Measurements from ENCODE around the gene SYNPO2. TPM values are rescaled to one million over a fixed set of nuclear protein-coding genes. Genes with fewer than 3 reads are reported as not detected.

The SYNPO2 gene
- total RNA-seq, 1 donor = 34.0 TPM

DNA sequence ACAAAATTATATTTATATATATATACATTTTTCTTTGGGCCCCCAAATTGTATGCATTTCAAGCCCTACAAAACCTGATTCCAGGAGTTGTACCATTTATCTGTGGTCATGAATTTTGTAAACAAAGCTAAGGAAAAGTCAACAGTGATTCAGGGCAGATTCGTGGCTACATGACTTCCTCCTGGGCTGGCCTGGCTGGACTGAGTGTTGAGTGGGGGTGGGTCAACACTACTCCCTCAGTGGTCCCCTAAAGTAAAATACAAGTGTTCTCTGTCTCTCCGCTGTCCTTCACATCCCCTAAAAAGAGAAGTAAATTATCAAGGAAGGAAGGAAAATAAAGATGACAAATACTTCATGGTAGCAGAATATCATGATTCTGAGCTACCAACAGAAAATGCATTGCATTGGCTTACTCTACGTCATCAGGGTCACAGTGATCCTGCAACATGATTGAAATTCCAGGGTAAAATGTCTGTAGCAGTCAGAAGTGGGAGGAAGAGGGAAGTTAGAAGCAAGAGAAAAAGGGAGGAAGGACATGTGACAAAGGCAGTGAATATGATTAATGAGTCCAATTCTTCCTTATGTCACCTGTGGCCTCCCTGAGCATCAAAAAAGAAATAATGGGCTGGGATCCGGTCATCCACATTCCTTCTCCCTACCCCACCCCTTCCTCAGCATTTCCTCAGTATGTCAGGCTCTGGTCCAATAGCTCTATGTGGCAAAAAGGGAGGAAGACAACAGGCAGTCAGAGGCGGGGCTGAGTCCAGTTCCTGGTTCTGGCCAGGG lies 204.6 kb downstream of the SYNPO2 start:
- Histone ChIP-seq H3K4me1 (ENCODE audit: insufficient read depth, low read length) (peaks cover 3% of the 10 kb centered on the region), H3K4me3 (ENCODE audit: insufficient read depth, low read length) (no peak overlapping the region), H3K27me3 (ENCODE audit: insufficient read depth, low read length) (no peaks in the 10 kb centered on the region), H3K36me3 (ENCODE audit: insufficient read depth, low read length) (no peaks in the 10 kb centered on the region), H2AFZ (ENCODE audit: low read length) (peak overlapping the region; percentile 63), H3K9me3 (ENCODE audit: low read depth, low read length) (no peaks in the 10 kb centered on the region), H3K79me2 (ENCODE audit: insufficient read depth, low read length) (no peaks in the 10 kb centered on the region), H3K4me2 (ENCODE audit: insufficient read depth, low read length) (no peak overlapping the region), H3K27ac (ENCODE audit: low read depth, low read length) (no peak overlapping the region), H4K20me1 (ENCODE audit: insufficient read depth, low read length) (no peaks in the 10 kb centered on the region)
- DNase-seq (ENCODE audit: insufficient read length, low spot score, missing footprints) = peak; percentile 61
- TF ChIP-seq, protein P1, sequence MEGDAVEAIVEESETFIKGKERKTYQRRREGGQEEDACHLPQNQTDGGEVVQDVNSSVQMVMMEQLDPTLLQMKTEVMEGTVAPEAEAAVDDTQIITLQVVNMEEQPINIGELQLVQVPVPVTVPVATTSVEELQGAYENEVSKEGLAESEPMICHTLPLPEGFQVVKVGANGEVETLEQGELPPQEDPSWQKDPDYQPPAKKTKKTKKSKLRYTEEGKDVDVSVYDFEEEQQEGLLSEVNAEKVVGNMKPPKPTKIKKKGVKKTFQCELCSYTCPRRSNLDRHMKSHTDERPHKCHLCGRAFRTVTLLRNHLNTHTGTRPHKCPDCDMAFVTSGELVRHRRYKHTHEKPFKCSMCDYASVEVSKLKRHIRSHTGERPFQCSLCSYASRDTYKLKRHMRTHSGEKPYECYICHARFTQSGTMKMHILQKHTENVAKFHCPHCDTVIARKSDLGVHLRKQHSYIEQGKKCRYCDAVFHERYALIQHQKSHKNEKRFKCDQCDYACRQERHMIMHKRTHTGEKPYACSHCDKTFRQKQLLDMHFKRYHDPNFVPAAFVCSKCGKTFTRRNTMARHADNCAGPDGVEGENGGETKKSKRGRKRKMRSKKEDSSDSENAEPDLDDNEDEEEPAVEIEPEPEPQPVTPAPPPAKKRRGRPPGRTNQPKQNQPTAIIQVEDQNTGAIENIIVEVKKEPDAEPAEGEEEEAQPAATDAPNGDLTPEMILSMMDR (IDR thresholded peaks at IDR 0.05; ENCODE audit: extremely low read depth, low read depth, low read length) = no peak

DNA sequence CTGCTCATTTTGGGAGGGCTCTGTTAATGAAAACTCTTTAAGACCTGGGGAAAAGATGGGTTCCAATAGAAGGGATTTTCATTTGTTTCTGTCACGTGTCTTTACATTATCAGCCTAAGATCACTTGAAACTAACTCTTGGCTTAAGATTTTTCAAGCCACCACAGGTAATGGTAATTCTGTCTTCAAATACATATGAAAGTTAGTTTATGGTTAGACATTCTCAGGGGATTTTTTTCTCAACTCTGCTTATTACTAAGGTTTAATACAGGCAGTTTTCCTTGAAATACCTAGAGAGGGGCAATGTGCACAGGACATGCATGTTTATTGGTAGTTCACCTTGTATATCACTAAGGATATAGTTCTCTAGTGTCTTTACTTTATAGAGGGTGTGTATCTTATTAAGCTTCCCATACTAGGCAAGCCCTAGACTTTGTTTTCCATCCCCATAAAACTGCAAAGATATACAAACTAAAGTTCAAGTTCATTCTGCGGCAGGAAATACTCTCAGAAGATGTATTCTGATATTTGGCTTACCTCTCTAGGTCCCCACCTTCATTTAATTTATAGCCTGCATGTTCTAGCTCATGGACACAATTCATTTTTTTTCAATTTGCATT lies 208.7 kb downstream of the SYNPO2 start:
- Histone ChIP-seq H3K4me2 (ENCODE audit: insufficient read depth, low read length) (no peak overlapping the region), H3K27me3 (ENCODE audit: insufficient read depth, low read length) (no peaks in the 10 kb centered on the region), H3K36me3 (ENCODE audit: insufficient read depth, low read length) (no peaks in the 10 kb centered on the region), H4K20me1 (ENCODE audit: insufficient read depth, low read length) (no peaks in the 10 kb centered on the region), H3K27ac (ENCODE audit: low read depth, low read length) (no peak overlapping the region), H3K9me3 (ENCODE audit: low read depth, low read length) (no peaks in the 10 kb centered on the region), H2AFZ (ENCODE audit: low read length) (no peak overlapping the region), H3K79me2 (ENCODE audit: insufficient read depth, low read length) (no peaks in the 10 kb centered on the region), H3K4me1 (ENCODE audit: insufficient read depth, low read length) (peaks cover 11% of the 10 kb centered on the region), H3K4me3 (ENCODE audit: insufficient read depth, low read length) (no peak overlapping the region)
- no peak for DNase-seq (ENCODE audit: insufficient read length, low spot score, missing footprints)
- TF ChIP-seq, protein P1 (IDR thresholded peaks at IDR 0.05; ENCODE audit: extremely low read depth, low read depth, low read length) = no peak

DNA sequence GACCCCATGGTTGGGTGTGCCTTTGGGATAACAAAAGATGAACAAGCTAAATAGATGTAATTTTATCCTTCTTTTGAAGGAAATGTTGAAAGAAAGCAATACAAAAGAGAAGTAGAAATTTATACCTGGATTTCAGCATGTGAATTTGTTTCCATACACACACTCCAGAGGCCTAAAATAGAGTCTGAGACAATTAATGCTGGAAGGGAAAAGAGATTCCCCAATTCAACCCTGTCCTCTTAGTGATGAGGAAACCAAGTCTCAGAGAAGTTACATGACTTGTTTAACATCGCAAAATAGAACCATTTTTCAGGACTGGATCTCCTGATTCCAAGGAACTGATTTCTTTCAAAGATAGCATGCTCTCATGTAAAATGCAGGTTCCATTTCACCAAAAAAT lies 209.7 kb downstream of the SYNPO2 start:
- no peaks in the 10 kb centered on the region for H4K20me1 ChIP-seq (ENCODE audit: insufficient read depth, low read length)
- no peak overlapping the region for H3K27ac ChIP-seq (ENCODE audit: low read depth, low read length)
- H3K4me1 ChIP-seq (ENCODE audit: insufficient read depth, low read length) = peaks cover 15% of the 10 kb centered on the region
- H2AFZ ChIP-seq (ENCODE audit: low read length) = no peak overlapping the region
- H3K27me3 ChIP-seq (ENCODE audit: insufficient read depth, low read length) = no peaks in the 10 kb centered on the region
- no peaks in the 10 kb centered on the region for H3K36me3 ChIP-seq (ENCODE audit: insufficient read depth, low read length)
- H3K4me2 ChIP-seq (ENCODE audit: insufficient read depth, low read length) = no peak overlapping the region
- no peak for DNase-seq (ENCODE audit: insufficient read length, low spot score, missing footprints)
- no peak overlapping the region for H3K4me3 ChIP-seq (ENCODE audit: insufficient read depth, low read length)
- TF ChIP-seq, protein P1 (IDR thresholded peaks at IDR 0.05; ENCODE audit: extremely low read depth, low read depth, low read length) = no peak
- H3K9me3 ChIP-seq (ENCODE audit: low read depth, low read length) = no peaks in the 10 kb centered on the region
- H3K79me2 ChIP-seq (ENCODE audit: insufficient read depth, low read length) = no peaks in the 10 kb centered on the region

DNA sequence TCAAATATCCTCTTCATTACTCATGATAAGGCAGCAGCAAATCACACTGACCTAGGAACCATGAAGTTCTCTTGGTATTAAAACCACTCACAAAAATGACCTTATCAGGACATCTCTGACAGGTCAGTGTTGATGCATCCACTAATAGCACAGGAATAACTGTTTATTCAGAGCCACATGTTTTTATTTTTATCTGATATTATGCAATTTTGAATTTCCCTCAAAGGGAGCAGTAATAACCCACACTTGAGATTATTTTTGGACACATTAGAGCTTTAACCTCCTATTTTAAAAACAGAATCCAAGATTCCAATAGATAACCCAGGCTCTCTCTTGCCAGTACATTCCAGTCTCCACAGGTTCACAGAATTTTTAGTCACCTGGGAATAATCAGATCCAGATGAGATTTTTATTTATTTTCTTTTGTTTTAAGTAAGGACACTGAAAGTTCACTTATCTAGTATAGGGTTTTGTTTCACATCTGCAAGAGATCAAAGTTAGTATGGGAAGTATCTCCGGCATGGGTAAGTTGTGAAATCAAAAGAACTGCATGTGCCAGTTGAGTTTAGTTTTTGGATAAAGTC lies 210.7 kb downstream of the SYNPO2 start:
- H3K4me2 ChIP-seq (ENCODE audit: insufficient read depth, low read length) = peak overlapping the region; percentile 0
- no peaks in the 10 kb centered on the region for H3K27me3 ChIP-seq (ENCODE audit: insufficient read depth, low read length)
- H3K36me3 ChIP-seq (ENCODE audit: insufficient read depth, low read length) = no peaks in the 10 kb centered on the region
- no peak overlapping the region for H3K27ac ChIP-seq (ENCODE audit: low read depth, low read length)
- H3K9me3 ChIP-seq (ENCODE audit: low read depth, low read length) = no peaks in the 10 kb centered on the region
- DNase-seq (ENCODE audit: insufficient read length, low spot score, missing footprints) = no peak
- H3K4me3 ChIP-seq (ENCODE audit: insufficient read depth, low read length) = no peak overlapping the region
- peaks cover 17% of the 10 kb centered on the region for H3K4me1 ChIP-seq (ENCODE audit: insufficient read depth, low read length)
- no peaks in the 10 kb centered on the region for H3K79me2 ChIP-seq (ENCODE audit: insufficient read depth, low read length)
- no peaks in the 10 kb centered on the region for H4K20me1 ChIP-seq (ENCODE audit: insufficient read depth, low read length)
- H2AFZ ChIP-seq (ENCODE audit: low read length) = no peak overlapping the region
- TF ChIP-seq, protein P1 (IDR thresholded peaks at IDR 0.05; ENCODE audit: extremely low read depth, low read depth, low read length) = no peak
